PFSK-1 (cell line): ENCODE data around the gene NFIC.

Experiments
- POLR2AphosphoS5 ChIP-seq: IDR thresholded peaks from 2 replicates; pipeline ENCODE4 v1.6.1; 2012; ENCODE audit warnings: low read depth, mild to moderate bottlenecking, control low read depth, low read length, moderate library complexity
- TAF1 ChIP-seq: IDR thresholded peaks from 2 replicates; pipeline ENCODE4 v1.6.1; 2012; ENCODE audit warnings: low read length, control low read depth, borderline replicate concordance; ENCODE audit not compliant: insufficient read depth

DNA sequence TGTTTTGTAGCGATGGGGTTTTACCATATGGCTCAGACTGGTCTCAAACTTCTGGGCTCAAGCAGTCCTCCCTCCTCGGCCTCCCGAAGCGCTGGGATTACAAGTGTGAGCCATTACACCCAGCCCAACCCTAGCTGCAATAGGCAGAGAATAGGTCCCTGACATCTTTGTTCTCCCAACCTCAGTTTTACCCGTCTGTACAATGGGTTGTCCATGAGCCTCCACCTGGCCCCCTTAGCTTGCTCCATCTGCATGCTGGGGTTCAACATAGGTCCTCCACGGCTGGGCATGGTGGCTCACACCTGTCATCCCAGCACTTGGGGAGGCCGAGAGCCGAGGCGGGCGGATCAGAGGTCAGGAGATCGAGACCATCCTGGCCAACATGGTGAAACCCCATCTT lies 14.4 kb downstream of the NFIC start:
- TF ChIP-seq POLR2AphosphoS5 (no peak), TAF1 (no peak)
